ENCODE data around the gene DGKG. TPM values are rescaled to one million over a fixed set of nuclear protein-coding genes. Genes with fewer than 3 reads are reported as not detected.

The DGKG gene
- total RNA-seq, 4 donors from 2014 or later: 1.1 to 9.5 (median 1.7) TPM

DNA sequence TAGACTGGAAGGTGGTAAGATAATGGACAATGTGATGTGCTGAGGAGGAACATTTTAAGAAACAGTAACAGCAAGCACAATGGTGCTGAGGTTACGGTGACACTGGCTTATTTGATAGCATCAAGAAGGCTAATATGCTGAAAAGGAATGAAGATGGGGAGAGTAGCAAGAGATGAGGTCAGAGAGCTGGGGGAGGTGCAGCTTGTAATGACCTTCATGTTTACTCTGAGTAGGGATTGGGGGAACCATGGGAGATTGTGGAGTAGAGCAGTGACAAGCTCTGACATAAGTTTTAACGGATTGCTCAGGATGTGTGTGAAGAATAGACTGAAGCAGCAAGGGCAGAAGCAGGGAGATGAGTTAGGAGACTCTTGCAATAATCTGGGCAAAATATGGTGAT lies 56.7 kb downstream of the DGKG start:
- no peak for DNase-seq (ENCODE audit: low spot score in 2 of 2)
- intact Hi-C loops (cut with DNase I; ENCODE audit: low total_unique reads): no loop called here
- TF ChIP-seq, protein P1, sequence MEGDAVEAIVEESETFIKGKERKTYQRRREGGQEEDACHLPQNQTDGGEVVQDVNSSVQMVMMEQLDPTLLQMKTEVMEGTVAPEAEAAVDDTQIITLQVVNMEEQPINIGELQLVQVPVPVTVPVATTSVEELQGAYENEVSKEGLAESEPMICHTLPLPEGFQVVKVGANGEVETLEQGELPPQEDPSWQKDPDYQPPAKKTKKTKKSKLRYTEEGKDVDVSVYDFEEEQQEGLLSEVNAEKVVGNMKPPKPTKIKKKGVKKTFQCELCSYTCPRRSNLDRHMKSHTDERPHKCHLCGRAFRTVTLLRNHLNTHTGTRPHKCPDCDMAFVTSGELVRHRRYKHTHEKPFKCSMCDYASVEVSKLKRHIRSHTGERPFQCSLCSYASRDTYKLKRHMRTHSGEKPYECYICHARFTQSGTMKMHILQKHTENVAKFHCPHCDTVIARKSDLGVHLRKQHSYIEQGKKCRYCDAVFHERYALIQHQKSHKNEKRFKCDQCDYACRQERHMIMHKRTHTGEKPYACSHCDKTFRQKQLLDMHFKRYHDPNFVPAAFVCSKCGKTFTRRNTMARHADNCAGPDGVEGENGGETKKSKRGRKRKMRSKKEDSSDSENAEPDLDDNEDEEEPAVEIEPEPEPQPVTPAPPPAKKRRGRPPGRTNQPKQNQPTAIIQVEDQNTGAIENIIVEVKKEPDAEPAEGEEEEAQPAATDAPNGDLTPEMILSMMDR (IDR thresholded peaks at IDR 0.05): no peak
- TF ChIP-seq POLR2A (IDR thresholded peaks at IDR 0.05): no peak
- 81 to 90% methylated on average over 2 of the region's 2 CpGs for WGBS, 2 donors
- no peak overlapping the region for H3K4me3 ChIP-seq (ENCODE audit: low read depth, poor library complexity, severe bottlenecking)

DNA sequence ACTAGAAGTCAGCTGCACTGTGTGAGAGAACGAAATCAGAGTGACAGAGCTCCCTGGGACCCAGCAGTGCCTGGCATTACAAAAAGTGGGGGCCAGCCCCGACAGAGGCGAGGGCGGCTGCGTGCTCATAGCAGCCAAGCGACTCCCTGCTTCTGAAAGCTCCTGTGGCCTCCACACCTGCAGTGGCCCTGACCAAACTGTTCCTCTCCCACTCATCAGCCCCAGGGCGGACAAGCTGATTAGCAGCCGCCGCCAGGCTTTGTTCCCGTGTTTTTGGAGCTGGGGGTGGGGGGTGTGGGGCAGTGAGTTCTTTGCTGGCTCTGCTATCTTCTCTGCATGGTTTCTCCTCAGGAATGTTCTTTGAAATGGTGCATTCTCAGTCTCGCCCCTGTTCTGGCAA lies 58.1 kb downstream of the DGKG start:
- TF ChIP-seq, protein P1 (IDR thresholded peaks at IDR 0.05): no peak
- no peak for TF ChIP-seq POLR2A (IDR thresholded peaks at IDR 0.05)
- intact Hi-C loops (cut with DNase I; ENCODE audit: low total_unique reads): no loop called here
- no peak for DNase-seq (ENCODE audit: low spot score in 2 of 2)
- H3K4me3 ChIP-seq (ENCODE audit: low read depth, poor library complexity, severe bottlenecking): no peak overlapping the region
- 37 to 39% methylated on average over 10 of the region's 11 CpGs for WGBS, 2 donors

DNA sequence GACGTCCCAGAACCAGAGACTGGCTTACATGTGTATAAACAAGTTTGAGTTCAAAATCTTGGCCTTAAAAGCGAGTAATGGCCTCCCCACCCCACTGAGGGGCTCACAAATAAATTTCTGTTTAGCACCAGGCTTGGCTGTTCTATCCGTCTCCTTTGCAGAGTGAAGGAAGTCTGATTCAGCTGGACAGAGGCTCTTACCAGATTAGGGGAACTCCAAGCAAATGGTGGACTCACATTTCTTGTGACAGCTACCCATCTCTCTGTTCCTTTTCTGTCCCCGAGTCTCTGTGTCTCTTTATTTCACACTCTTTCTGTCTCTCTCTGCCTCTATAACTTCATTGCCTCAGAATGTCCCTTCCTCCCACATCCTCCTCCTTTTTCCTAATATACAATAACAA lies 62.7 kb downstream of the DGKG start:
- 45 to 53% methylated on average over 4 of the region's 4 CpGs for WGBS, 2 donors
- no peak for DNase-seq (ENCODE audit: low spot score in 2 of 2)
- no peak overlapping the region for H3K4me3 ChIP-seq (ENCODE audit: low read depth, poor library complexity, severe bottlenecking)
- intact Hi-C loops (cut with DNase I; ENCODE audit: low total_unique reads): no loop called here
- TF ChIP-seq POLR2A (IDR thresholded peaks at IDR 0.05): no peak
- TF ChIP-seq, protein P1 (IDR thresholded peaks at IDR 0.05): no peak

DNA sequence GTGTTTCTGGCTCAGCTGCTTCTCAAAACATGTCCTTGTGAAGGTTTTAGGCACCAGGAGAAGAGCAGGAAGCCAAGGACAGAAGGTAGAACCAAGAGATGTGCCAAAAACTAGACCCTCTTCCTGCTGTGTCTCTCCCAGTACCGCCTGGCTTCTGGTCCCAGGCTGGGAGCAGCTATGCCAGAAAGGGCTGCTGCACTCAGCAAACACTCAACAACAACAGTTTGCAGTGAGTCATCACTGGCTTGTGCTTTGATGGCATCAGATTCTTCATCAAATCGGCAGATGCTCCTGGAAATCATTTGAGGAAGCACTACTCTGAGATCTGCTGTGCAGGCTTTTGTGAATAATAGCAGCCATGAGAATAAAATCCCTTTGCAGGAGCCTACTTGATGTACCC lies 63.2 kb downstream of the DGKG start:
- H3K4me3 ChIP-seq (ENCODE audit: low read depth, poor library complexity, severe bottlenecking): no peak overlapping the region
- intact Hi-C loops (cut with DNase I; ENCODE audit: low total_unique reads): no loop called here
- no peak for TF ChIP-seq POLR2A (IDR thresholded peaks at IDR 0.05)
- TF ChIP-seq, protein P1 (IDR thresholded peaks at IDR 0.05): no peak
- DNase-seq (ENCODE audit: low spot score in 2 of 2): no peak
- 18 to 19% methylated on average over 2 of the region's 2 CpGs for WGBS, 2 donors

DNA sequence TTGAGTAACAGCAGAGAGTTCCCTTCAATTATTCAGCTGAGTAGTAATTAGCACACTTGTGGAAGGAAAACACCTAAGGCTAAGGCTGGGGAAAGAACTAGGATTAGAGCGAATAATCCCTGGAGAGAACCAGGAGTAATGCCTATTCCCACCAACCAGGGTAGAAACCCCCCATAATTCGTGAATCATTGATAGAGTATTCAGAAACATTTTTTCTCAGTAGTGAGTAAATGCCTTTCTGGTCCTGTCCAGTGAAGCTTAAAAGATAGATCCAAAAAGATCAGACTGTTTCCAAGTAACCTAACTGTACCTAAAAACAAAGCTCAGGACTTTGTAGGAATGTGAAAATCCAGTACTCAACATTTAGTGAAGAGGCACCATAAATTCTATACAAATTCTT lies 71.2 kb downstream of the DGKG start:
- 76 to 90% methylated on average over 2 of the region's 2 CpGs for WGBS, 2 donors
- DNase-seq (ENCODE audit: low spot score in 2 of 2): no peak
- H3K4me3 ChIP-seq (ENCODE audit: low read depth, poor library complexity, severe bottlenecking): no peak overlapping the region
- intact Hi-C loops (cut with DNase I; ENCODE audit: low total_unique reads): no loop called here
- no peak for TF ChIP-seq POLR2A (IDR thresholded peaks at IDR 0.05)
- TF ChIP-seq, protein P1 (IDR thresholded peaks at IDR 0.05): no peak

DNA sequence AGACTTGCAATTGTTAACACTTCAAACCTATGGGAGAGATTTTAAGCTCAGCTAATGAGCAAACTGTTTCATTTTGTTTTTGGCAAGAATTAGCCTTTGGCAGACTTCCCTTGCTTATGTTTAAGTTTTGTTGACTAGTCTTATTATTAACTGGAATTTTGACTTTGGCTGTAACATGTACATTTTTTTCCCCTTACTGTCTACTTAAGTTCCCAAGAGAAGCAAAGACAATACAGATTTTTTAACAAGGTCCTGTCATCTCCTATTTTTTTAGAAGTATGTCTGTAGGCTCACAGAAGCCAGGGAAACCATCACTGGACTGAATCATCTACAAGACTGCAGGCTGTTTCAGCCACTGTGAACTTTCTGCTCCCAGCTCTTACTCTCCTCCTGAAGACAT lies 74.3 kb downstream of the DGKG start:
- no peak for DNase-seq (ENCODE audit: low spot score in 2 of 2)
- intact Hi-C loops (cut with DNase I; ENCODE audit: low total_unique reads): no loop called here
- TF ChIP-seq POLR2A (IDR thresholded peaks at IDR 0.05): no peak
- TF ChIP-seq, protein P1 (IDR thresholded peaks at IDR 0.05): no peak
- no peak overlapping the region for H3K4me3 ChIP-seq (ENCODE audit: low read depth, poor library complexity, severe bottlenecking)

Data from lower leg skin (tissue), 4 donors.